NCI-H146 treated with DMSO at 0.1 percent for 48 hours (cell line): ENCODE data around the gene VASP.

Source experiments
- DNase-seq: peaks from one replicate; lab custom pipeline; 2025; ENCODE audit not compliant: unreplicated experiment; lab: John Stamatoyannopoulos, UW

Gene VASP

GRCh38 chr19:45547965-45548609, 40.8 kb downstream of the VASP start:
- peak; percentile 33 for DNase-seq

- DNase-seq: no peak
Observed at GRCh38 chr19:45553464-45553863, 46.2 kb downstream of the VASP start.

- no peak for DNase-seq
Observed at GRCh38 chr19:45554481-45554880, 47.2 kb downstream of the VASP start.

GRCh38 chr19:45556835-45557234, 49.6 kb downstream of the VASP start:
- DNase-seq: no peak

- DNase-seq: peak; percentile 44
Observed at GRCh38 chr19:45558399-45558878, 51.2 kb downstream of the VASP start.

GRCh38 chr19:45560038-45560437, 52.8 kb downstream of the VASP start:
- DNase-seq: no peak

- DNase-seq: no peak
Observed at GRCh38 chr19:45560686-45561085, 53.4 kb downstream of the VASP start.

GRCh38 chr19:45564131-45564780, 57.0 kb downstream of the VASP start:
- DNase-seq: no peak

- DNase-seq: no peak
Observed at GRCh38 chr19:45567609-45568008, 60.3 kb downstream of the VASP start.

GRCh38 chr19:45568732-45569131, 61.5 kb downstream of the VASP start:
- DNase-seq: no peak

- DNase-seq: no peak
Observed at GRCh38 chr19:45569619-45570421, 62.5 kb downstream of the VASP start.

- no peak for DNase-seq
Observed at GRCh38 chr19:45571457-45572220, 64.4 kb downstream of the VASP start.

- DNase-seq: no peak
Observed at GRCh38 chr19:45574526-45574925, 67.2 kb downstream of the VASP start.

GRCh38 chr19:45575216-45575615, 67.9 kb downstream of the VASP start:
- no peak for DNase-seq
